ENCODE results near the gene NEK11.
"Not testable (repeated sequence)": the region's sequence is repeated elsewhere in the genome, so short reads cannot be mapped to it uniquely, and the experiment has no call there.

NEK11 gene

GRCh38 chr3:131353016-131353877 is 326.6 kb downstream of the NEK11 start:
- no peak overlapping the region for H3K4me3 Mint-ChIP-seq
- no peaks in the 10 kb centered on the region for H3K9me3 Mint-ChIP-seq
- H3K4me1 Mint-ChIP-seq (ENCODE audit: low read depth) = peaks cover 4% of the 10 kb centered on the region
- H3K27me3 Mint-ChIP-seq = peaks cover 4% of the 10 kb centered on the region
- H3K27ac Mint-ChIP-seq = no peak overlapping the region
- no peaks in the 10 kb centered on the region for H3K36me3 Mint-ChIP-seq (ENCODE audit: low read depth)

GRCh38 chr3:131353986-131354385 is 327.3 kb downstream of the NEK11 start:
- Mint-ChIP-seq H3K27ac (no peak overlapping the region), H3K4me3 (no peak overlapping the region), H3K36me3 (ENCODE audit: low read depth) (no peaks in the 10 kb centered on the region), H3K9me3 (no peaks in the 10 kb centered on the region), H3K4me1 (ENCODE audit: low read depth) (peaks cover 4% of the 10 kb centered on the region), H3K27me3 (peaks cover 4% of the 10 kb centered on the region)

- H3K27ac Mint-ChIP-seq = no peak overlapping the region
Measured at GRCh38 chr3:131356006-131356595, 329.4 kb downstream of the NEK11 start.

GRCh38 chr3:131357275-131357674 is 330.6 kb downstream of the NEK11 start:
- Mint-ChIP-seq H3K4me1 (ENCODE audit: low read depth) (peaks cover 9% of the 10 kb centered on the region), H3K27ac (no peak overlapping the region), H3K9me3 (no peaks in the 10 kb centered on the region), H3K4me3 (no peak overlapping the region), H3K36me3 (ENCODE audit: low read depth) (no peaks in the 10 kb centered on the region), H3K27me3 (peaks cover 25% of the 10 kb centered on the region)

More at GRCh38 chr3:131356006-131356595, 329.4 kb downstream of the NEK11 start:
- Mint-ChIP-seq H3K4me1 (ENCODE audit: low read depth) (peaks cover 6% of the 10 kb centered on the region), H3K4me3 (no peak overlapping the region), H3K27me3 (peaks cover 15% of the 10 kb centered on the region), H3K9me3 (no peaks in the 10 kb centered on the region), H3K36me3 (ENCODE audit: low read depth) (no peaks in the 10 kb centered on the region)

- Mint-ChIP-seq H3K36me3 (ENCODE audit: low read depth) (no peaks in the 10 kb centered on the region), H3K27me3 (peaks cover 50% of the 10 kb centered on the region)
Measured at GRCh38 chr3:131360191-131360755, 333.6 kb downstream of the NEK11 start.

GRCh38 chr3:131361066-131361463 is 334.4 kb downstream of the NEK11 start:
- not testable (repeated sequence) for H3K9me3 Mint-ChIP-seq; H3K27ac Mint-ChIP-seq; H3K4me1 Mint-ChIP-seq (ENCODE audit: low read depth); H3K36me3 Mint-ChIP-seq (ENCODE audit: low read depth); H3K4me3 Mint-ChIP-seq
- peaks cover 58% of the 10 kb centered on the region for H3K27me3 Mint-ChIP-seq

More at GRCh38 chr3:131360191-131360755, 333.6 kb downstream of the NEK11 start:
- H3K4me1 Mint-ChIP-seq (ENCODE audit: low read depth) = peaks cover 5% of the 10 kb centered on the region
- no peak overlapping the region for H3K4me3 Mint-ChIP-seq
- H3K9me3 Mint-ChIP-seq = no peaks in the 10 kb centered on the region
- H3K27ac Mint-ChIP-seq = no peak overlapping the region

- Mint-ChIP-seq H3K27me3 (peaks cover 55% of the 10 kb centered on the region), H3K27ac (no peak overlapping the region), H3K9me3 (no peaks in the 10 kb centered on the region), H3K4me3 (peak overlapping the region; percentile 60), H3K36me3 (ENCODE audit: low read depth) (no peaks in the 10 kb centered on the region), H3K4me1 (ENCODE audit: low read depth) (peaks cover 5% of the 10 kb centered on the region)
Measured at GRCh38 chr3:131361464-131362421, 335.1 kb downstream of the NEK11 start.

GRCh38 chr3:131363275-131363674 is 336.6 kb downstream of the NEK11 start:
- H3K9me3 Mint-ChIP-seq = no peaks in the 10 kb centered on the region
- no peak overlapping the region for H3K4me3 Mint-ChIP-seq
- peaks cover 5% of the 10 kb centered on the region for H3K4me1 Mint-ChIP-seq (ENCODE audit: low read depth)
- no peaks in the 10 kb centered on the region for H3K36me3 Mint-ChIP-seq (ENCODE audit: low read depth)
- H3K27me3 Mint-ChIP-seq = peaks cover 54% of the 10 kb centered on the region
- H3K27ac Mint-ChIP-seq = no peak overlapping the region

- Mint-ChIP-seq H3K36me3 (ENCODE audit: low read depth) (no peaks in the 10 kb centered on the region), H3K4me3 (no peak overlapping the region), H3K9me3 (no peaks in the 10 kb centered on the region), H3K27me3 (no peaks in the 10 kb centered on the region), H3K27ac (peak overlapping the region; percentile 3), H3K4me1 (ENCODE audit: low read depth) (no peaks in the 10 kb centered on the region)
Measured at GRCh38 chr3:131370935-131371687, 344.4 kb downstream of the NEK11 start.

- H3K36me3 Mint-ChIP-seq (ENCODE audit: low read depth) = no peaks in the 10 kb centered on the region
- H3K27ac Mint-ChIP-seq = peak overlapping the region; percentile 3
- no peaks in the 10 kb centered on the region for H3K9me3 Mint-ChIP-seq
- H3K4me3 Mint-ChIP-seq = no peak overlapping the region
- no peaks in the 10 kb centered on the region for H3K27me3 Mint-ChIP-seq
- no peaks in the 10 kb centered on the region for H3K4me1 Mint-ChIP-seq (ENCODE audit: low read depth)
Measured at GRCh38 chr3:131371688-131372066, 345.0 kb downstream of the NEK11 start.

- H3K36me3 Mint-ChIP-seq (ENCODE audit: low read depth) = no peaks in the 10 kb centered on the region
- H3K27me3 Mint-ChIP-seq = no peaks in the 10 kb centered on the region
- no peak overlapping the region for H3K4me3 Mint-ChIP-seq
- no peaks in the 10 kb centered on the region for H3K9me3 Mint-ChIP-seq
- H3K4me1 Mint-ChIP-seq (ENCODE audit: low read depth) = no peaks in the 10 kb centered on the region
- H3K27ac Mint-ChIP-seq = no peak overlapping the region
Measured at GRCh38 chr3:131374741-131375140, 348.1 kb downstream of the NEK11 start.

- peak overlapping the region; percentile 90 for H3K27ac Mint-ChIP-seq
- not testable (repeated sequence) for H3K27me3 Mint-ChIP-seq; H3K9me3 Mint-ChIP-seq; H3K36me3 Mint-ChIP-seq (ENCODE audit: low read depth)
- H3K4me1 Mint-ChIP-seq (ENCODE audit: low read depth) = peaks cover 16% of the 10 kb centered on the region
- peak overlapping the region; percentile 91 for H3K4me3 Mint-ChIP-seq
Measured at GRCh38 chr3:131380821-131381444, 354.3 kb downstream of the NEK11 start.

GRCh38 chr3:131381445-131382291 is 355.0 kb downstream of the NEK11 start, which contains the start of gene NUDT16:
NUDT16 (plus strand) TSS chr3:131381774; CDS start chr3:131381805, 31 bp downstream.
- peaks cover 23% of the 10 kb centered on the region for H3K4me1 Mint-ChIP-seq (ENCODE audit: low read depth)
- no peaks in the 10 kb centered on the region for H3K9me3 Mint-ChIP-seq

More at GRCh38 chr3:131381445-131382291, 355.0 kb downstream of the NEK11 start, which contains the start of gene NUDT16:
- peak within 1 kb of the TSS; percentile 91 for H3K4me3 Mint-ChIP-seq
- no peaks in the 10 kb centered on the region for H3K27me3 Mint-ChIP-seq
- no peaks in the 10 kb centered on the region for H3K36me3 Mint-ChIP-seq (ENCODE audit: low read depth)
- H3K27ac Mint-ChIP-seq = peak within 1 kb of the TSS; percentile 90
